ENCODE results near the gene CTRL. TPM values are rescaled to one million over a fixed set of nuclear protein-coding genes. Genes with fewer than 3 reads are reported as not detected.

CTRL gene
- total RNA-seq, 1 donor from 2014 or later, result 1.4 TPM

DNA sequence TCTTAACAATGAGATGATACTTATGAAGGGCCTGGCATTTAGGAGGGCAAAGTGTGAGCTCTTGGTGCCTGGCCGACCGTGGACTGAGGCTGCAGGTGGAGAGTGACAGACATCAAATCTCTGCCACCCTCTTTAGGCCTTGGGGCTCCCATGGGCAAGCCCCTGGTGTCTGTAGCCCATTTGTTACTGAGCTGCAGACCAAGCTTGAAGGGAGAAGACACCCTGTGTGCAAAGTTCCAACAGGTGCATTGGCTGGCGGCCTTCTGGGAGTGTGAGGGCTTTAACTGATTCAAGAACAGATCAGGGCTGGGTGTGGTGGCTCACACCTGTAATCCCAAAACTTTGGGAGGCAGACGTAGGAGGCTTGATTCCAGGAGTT lies 789 bp upstream of the CTRL start:
- Mint-ChIP-seq H3K4me3 (no peak overlapping the region), H3K27ac (no peak overlapping the region), H3K9me3 (no peaks in the 10 kb centered on the region), H3K4me1 (ENCODE audit: unreplicated experiment) (peaks cover 17% of the 10 kb centered on the region), H3K27me3 (peaks cover 2% of the 10 kb centered on the region), H3K36me3 (peaks cover 3% of the 10 kb centered on the region)
- DNase-seq (ENCODE audit: extremely low spot score, unreplicated experiment), result no peak
- TF ChIP-seq, protein P1, sequence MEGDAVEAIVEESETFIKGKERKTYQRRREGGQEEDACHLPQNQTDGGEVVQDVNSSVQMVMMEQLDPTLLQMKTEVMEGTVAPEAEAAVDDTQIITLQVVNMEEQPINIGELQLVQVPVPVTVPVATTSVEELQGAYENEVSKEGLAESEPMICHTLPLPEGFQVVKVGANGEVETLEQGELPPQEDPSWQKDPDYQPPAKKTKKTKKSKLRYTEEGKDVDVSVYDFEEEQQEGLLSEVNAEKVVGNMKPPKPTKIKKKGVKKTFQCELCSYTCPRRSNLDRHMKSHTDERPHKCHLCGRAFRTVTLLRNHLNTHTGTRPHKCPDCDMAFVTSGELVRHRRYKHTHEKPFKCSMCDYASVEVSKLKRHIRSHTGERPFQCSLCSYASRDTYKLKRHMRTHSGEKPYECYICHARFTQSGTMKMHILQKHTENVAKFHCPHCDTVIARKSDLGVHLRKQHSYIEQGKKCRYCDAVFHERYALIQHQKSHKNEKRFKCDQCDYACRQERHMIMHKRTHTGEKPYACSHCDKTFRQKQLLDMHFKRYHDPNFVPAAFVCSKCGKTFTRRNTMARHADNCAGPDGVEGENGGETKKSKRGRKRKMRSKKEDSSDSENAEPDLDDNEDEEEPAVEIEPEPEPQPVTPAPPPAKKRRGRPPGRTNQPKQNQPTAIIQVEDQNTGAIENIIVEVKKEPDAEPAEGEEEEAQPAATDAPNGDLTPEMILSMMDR (conservative IDR thresholded peaks at IDR 0.05), result no peak

DNA sequence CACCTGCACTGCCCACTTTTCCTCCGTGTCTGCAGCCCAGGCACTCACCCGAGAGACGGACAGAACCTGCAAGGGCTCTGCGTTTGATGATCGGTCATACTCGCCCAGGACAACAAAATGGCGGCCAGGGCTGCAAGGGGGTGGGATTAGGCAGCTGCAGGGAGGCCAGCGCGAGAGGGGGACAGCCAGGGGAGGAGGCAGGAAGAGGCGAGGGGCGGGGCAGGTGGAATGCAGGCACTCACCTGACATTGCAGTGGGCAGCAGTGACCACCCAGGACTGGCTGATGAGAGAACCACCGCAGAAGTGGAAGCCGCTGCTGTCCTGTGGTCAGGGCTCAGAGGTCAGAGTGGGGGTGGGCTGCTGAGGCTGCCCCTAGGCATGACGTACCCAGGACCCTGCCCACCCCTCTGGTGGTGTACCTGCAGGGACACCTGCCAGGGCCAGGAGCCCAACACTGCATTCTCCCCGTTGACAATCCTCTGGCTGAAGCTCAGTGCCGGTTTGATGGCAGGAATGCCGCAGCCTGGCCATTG lies 917 bp downstream of the CTRL start:
- TF ChIP-seq, protein P1 (conservative IDR thresholded peaks at IDR 0.05), result no peak
- Mint-ChIP-seq H3K4me1 (ENCODE audit: unreplicated experiment) (peaks cover 10% of the 10 kb centered on the region), H3K4me3 (no peak overlapping the region), H3K27me3 (peaks cover under 1% of the 10 kb centered on the region), H3K36me3 (peaks cover 1% of the 10 kb centered on the region), H3K27ac (no peak overlapping the region), H3K9me3 (no peaks in the 10 kb centered on the region)
- no peak for DNase-seq (ENCODE audit: extremely low spot score, unreplicated experiment)

DNA sequence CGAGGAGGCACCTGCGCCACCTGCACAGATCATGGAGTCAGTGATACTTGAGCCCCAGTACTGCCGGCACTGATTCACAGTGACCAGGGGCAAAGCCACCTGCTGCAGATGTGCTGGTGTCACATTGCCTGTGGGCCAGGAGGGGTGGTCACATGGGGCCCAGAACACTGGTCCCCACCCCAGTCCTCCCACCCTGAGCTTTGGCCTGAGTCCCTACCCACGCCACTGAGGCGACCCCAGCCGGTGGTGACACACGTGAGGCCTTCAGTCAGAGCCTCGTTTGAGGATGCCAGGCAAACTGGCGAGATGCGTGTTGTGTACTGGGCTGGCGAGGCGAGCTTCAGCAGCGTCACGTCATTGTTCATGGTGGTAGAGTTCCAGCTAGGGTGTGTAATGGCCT lies 1.5 kb downstream of the CTRL start:
- no peak for DNase-seq (ENCODE audit: extremely low spot score, unreplicated experiment)
- no peaks in the 10 kb centered on the region for H3K9me3 Mint-ChIP-seq
- TF ChIP-seq, protein P1 (conservative IDR thresholded peaks at IDR 0.05), result no peak
- no peak overlapping the region for H3K27ac Mint-ChIP-seq
- H3K4me1 Mint-ChIP-seq (ENCODE audit: unreplicated experiment), result peaks cover 6% of the 10 kb centered on the region
- H3K27me3 Mint-ChIP-seq, result no peaks in the 10 kb centered on the region
- no peak overlapping the region for H3K4me3 Mint-ChIP-seq
- no peaks in the 10 kb centered on the region for H3K36me3 Mint-ChIP-seq

DNA sequence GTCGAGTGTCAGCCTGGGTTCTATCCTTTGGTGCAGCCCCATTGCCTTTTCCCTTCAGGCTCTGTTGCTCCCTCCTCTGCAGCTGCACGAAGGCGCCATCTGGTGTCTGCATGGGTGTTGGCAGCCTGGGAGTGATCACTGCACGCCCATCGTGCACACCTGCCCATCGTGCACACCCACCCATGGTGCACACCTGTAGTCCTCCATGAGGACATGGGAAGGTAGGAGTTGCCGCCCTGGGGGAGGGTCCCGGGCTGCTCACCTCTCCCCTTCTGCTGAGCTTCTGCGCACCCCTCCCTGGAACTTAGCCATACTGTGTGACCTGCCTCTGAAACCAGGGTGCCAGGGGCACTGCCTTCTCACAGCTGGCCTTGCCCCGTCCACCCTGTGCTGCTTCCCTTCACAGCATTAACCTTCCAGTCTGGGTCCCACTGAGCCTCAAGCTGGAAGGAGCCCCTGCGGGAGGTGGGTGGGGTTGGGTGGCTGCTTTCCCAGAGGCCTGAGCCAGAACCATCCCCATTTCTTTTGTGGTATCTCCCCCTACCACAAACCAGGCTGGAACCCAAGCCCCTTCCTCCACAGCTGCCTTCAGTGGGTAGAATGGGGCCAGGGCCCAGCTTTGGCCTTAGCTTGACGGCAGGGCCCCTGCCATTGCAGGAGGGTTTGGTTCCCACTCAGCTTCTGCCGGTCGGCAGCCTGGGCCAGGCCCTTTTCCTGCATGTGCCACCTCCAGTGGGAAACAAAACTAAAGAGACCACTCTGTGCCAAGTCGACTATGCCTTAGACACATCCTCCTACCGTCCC lies 2.9 kb downstream of the CTRL start:
- H3K4me3 Mint-ChIP-seq, result no peak overlapping the region
- H3K9me3 Mint-ChIP-seq, result no peaks in the 10 kb centered on the region
- TF ChIP-seq, protein P1 (conservative IDR thresholded peaks at IDR 0.05), result peak; percentile 86
- no peaks in the 10 kb centered on the region for H3K27me3 Mint-ChIP-seq
- H3K36me3 Mint-ChIP-seq, result no peaks in the 10 kb centered on the region
- DNase-seq (ENCODE audit: extremely low spot score, unreplicated experiment), result no peak
- H3K4me1 Mint-ChIP-seq (ENCODE audit: unreplicated experiment), result no peaks in the 10 kb centered on the region
- H3K27ac Mint-ChIP-seq, result no peak overlapping the region

DNA sequence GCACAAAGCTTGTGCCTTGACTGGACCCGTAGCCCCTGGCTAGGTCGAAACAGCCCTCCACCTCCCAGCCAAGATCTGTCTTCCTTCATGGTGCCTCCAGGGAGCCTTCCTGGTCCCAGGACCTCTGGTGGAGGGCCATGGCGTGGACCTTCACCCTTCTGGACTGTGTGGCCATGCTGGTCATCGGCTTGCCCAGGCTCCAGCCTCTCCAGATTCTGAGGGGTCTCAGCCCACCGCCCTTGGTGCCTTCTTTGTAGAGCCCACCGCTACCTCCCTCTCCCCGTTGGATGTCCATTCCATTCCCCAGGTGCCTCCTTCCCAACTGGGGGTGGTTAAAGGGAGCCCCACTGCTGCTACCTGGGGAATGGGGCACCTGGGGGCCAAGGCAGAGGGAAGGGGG lies 3.5 kb downstream of the CTRL start:
- no peak for DNase-seq (ENCODE audit: extremely low spot score, unreplicated experiment)
- Mint-ChIP-seq H3K27ac (no peak overlapping the region), H3K36me3 (no peaks in the 10 kb centered on the region), H3K9me3 (no peaks in the 10 kb centered on the region), H3K27me3 (no peaks in the 10 kb centered on the region), H3K4me3 (no peak overlapping the region), H3K4me1 (ENCODE audit: unreplicated experiment) (peaks cover 2% of the 10 kb centered on the region)
- TF ChIP-seq, protein P1 (conservative IDR thresholded peaks at IDR 0.05), result no peak
